Gastroesophageal sphincter (tissue), 4 donors: ENCODE results near the gene NINL. TPM values are rescaled to one million over a fixed set of nuclear protein-coding genes. Genes with fewer than 3 reads are reported as not detected.

Experiments used
- ATAC-seq: fragments of 150-250 bp; one replicate; pipeline ENCODE4 v1.9.1; 2016; ENCODE audit warnings: mild to moderate bottlenecking, moderate library complexity
- H3K27ac ChIP-seq, 4 donors: fragments of 200-600 bp; sonication (generic) in 3 of 4; 1 replicate in 3 of 4; 2 replicates in 1 of 4; pipeline ENCODE4 v1.5.1; 2016 to 2019
- H3K27me3 ChIP-seq: fragments of 200-600 bp; sonication (generic); one replicate; pipeline ENCODE4 v1.5.1; 2019
- H3K36me3 ChIP-seq, 2 donors: fragments of 200-600 bp; sonication (generic); one replicate each; pipeline ENCODE4 v1.5.1; 2019; ENCODE audit warnings: control low read depth in 1 of 2
- H3K4me1 ChIP-seq, 3 donors: fragments of 200-600 bp; sonication (generic); 1 replicate in 2 of 3; 2 replicates in 1 of 3; pipeline ENCODE4 v1.5.1; 2016 to 2019; ENCODE audit warnings: control low read depth in 2 of 3
- H3K4me3 ChIP-seq, 2 donors: fragments of 200-600 bp; sonication (generic); one replicate each; pipeline ENCODE4 v1.5.1; 2019; ENCODE audit warnings: mild to moderate bottlenecking in 1 of 2, moderate library complexity in 1 of 2
- H3K9me3 ChIP-seq, 3 donors: fragments of 200-600 bp; sonication (generic); one replicate each; pipeline ENCODE4 v1.5.1; 2017 to 2019; ENCODE audit warnings: control low read depth in 2 of 3
- EP300 ChIP-seq: sonication (generic); formaldehyde crosslinking; IDR thresholded peaks from one replicate; pipeline ENCODE4 v1.6.1; 2017; ENCODE audit warnings: antibody characterized with exemption, mild to moderate bottlenecking
- POLR2A ChIP-seq, 2 donors: fragments of 450-650 bp; IDR thresholded peaks; one replicate each; pipeline ENCODE4 v1.6.1; 2017; ENCODE audit warnings: antibody characterized with exemption in 2 of 2, mild to moderate bottlenecking in 2 of 2, moderate library complexity in 1 of 2
- POLR2AphosphoS5 ChIP-seq: sonication (generic); formaldehyde crosslinking; IDR thresholded peaks from one replicate; pipeline ENCODE4 v1.6.1; 2017; ENCODE audit warnings: antibody characterized with exemption
- WGBS, 2 donors: methylation state at CpG; one replicate each; pipeline ENCODE4 v1.1.5; 2018; ENCODE audit warnings: low coverage in 1 of 2; 5-methylcytosine and 5-hydroxymethylcytosine counted together
- total RNA-seq, 4 donors: library from RNA; depleted of rRNA; stranded (reverse); fragments of >200 nt; gene quantifications; one replicate each; pipeline ENCODE4 v1.1.0, GENCODE V29; 2016
- TF ChIP-seq, protein P1 (sequence below), 4 experiments: fragments of 200-600 bp in 2 of 4; fragments of 450-650 bp in 2 of 4; sonication (generic) in 1 of 4; IDR thresholded peaks; one replicate each; pipeline ENCODE4 v1.5.1; 2017 to 2019; ENCODE audit warnings: antibody characterized with exemption in 4 of 4, mild to moderate bottlenecking in 2 of 4, moderate library complexity in 2 of 4

The NINL gene
- total RNA-seq, 4 donors from 2014 or later = 4.2 to 7.5 (median 5.8) TPM

DNA sequence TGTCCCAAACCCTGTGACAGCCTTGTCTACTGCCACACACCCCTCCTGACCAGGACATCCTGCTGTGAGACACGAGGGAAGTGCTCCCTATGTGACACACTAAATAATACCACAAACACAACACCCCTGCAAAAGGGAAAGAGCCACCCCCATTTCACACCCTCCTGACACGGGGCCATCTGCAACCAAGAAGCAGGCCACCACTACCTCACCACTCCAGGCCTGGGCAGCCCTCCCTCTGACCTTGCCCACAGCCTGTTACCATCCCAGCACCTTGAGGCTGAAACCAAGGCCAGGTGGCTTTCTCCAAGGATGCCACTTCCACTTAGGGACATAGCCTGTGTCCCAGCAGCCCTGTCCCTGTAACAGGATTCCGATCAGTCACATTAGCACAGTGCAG is 68.2 kb downstream of the NINL start:
- TF ChIP-seq POLR2A (IDR thresholded peaks at IDR 0.05) (no peak), POLR2AphosphoS5 (no peak), EP300 (no peak)
- TF ChIP-seq, protein P1, sequence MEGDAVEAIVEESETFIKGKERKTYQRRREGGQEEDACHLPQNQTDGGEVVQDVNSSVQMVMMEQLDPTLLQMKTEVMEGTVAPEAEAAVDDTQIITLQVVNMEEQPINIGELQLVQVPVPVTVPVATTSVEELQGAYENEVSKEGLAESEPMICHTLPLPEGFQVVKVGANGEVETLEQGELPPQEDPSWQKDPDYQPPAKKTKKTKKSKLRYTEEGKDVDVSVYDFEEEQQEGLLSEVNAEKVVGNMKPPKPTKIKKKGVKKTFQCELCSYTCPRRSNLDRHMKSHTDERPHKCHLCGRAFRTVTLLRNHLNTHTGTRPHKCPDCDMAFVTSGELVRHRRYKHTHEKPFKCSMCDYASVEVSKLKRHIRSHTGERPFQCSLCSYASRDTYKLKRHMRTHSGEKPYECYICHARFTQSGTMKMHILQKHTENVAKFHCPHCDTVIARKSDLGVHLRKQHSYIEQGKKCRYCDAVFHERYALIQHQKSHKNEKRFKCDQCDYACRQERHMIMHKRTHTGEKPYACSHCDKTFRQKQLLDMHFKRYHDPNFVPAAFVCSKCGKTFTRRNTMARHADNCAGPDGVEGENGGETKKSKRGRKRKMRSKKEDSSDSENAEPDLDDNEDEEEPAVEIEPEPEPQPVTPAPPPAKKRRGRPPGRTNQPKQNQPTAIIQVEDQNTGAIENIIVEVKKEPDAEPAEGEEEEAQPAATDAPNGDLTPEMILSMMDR (IDR thresholded peaks at IDR 0.05) = no peak
- ATAC-seq = no peak
- Histone ChIP-seq H3K4me3 (no peak overlapping the region), H3K36me3 (peaks cover 0 to 57% of the 10 kb centered on the region in 2 donors), H3K9me3 (peaks cover 0 to 24% (median 0%) of the 10 kb centered on the region in 3 donors), H3K27ac (no peak overlapping the region), H3K27me3 (no peaks in the 10 kb centered on the region), H3K4me1 (no peaks in the 10 kb centered on the region)
- WGBS, 2 donors = 100% methylated on average over 1 of the region's 3 CpGs; no CpG with 5 or more reads in 1 of the 2 donors

DNA sequence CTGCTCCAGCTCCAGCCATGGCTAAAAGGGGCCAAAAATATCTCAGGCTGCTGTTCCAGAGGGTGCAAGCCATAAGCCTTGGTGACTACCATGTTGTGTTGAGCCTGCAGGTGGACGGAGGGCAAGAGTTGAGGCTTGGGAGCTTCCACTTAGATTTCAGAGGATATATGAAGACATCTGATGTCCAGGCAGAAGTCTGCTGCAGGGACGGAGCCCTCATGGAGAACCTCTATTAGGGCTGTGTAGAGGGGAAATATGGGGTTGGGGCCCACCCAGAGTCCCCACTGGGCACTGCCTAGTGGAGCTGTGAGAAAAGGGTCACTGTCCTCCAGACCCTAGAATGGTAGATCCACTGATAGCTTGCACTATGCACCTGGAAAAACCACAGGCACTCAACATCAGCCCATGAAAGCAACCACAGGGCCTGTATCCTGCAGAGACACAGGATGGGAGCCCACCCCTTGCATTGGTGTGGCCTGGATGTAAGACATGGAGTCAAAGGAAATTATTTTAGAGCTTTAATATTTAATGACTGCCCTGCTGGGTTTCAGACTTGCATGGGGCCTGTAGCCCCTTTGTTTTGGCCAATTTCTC is 70.5 kb downstream of the NINL start:
- Histone ChIP-seq H3K4me1 (no peaks in the 10 kb centered on the region), H3K27me3 (no peaks in the 10 kb centered on the region), H3K27ac (no peak overlapping the region), H3K4me3 (no peak overlapping the region), H3K9me3 (peaks cover 0 to 24% (median 0%) of the 10 kb centered on the region in 3 donors), H3K36me3 (peaks cover 0 to 78% of the 10 kb centered on the region in 2 donors)
- no peak for ATAC-seq
- TF ChIP-seq POLR2AphosphoS5 = no peak
- no peak for TF ChIP-seq EP300
- no peak for TF ChIP-seq POLR2A (IDR thresholded peaks at IDR 0.05)
- TF ChIP-seq, protein P1 (IDR thresholded peaks at IDR 0.05) = no peak
- 100% methylated on average over 1 of the region's 2 CpGs; no CpG with 5 or more reads in 1 of the 2 donors for WGBS, 2 donors

DNA sequence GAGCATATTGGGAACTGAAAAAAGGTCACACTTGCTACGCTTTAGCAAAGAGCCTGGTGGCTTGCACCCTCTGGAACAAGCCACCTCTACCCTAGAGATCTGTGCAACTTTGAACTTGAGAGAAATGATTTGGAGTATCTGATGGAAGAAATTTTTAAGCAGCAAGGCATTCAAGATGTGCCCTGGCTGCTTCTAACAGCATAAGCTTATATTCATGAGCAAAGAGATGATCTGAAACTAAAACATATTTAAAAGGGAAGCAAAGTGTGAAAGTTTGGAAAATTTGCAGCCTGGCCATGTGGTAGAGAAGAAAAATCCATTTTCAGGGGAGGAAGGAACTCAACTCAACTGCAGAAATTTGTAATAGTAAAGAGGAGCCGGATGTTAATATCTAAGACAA is 71.1 kb downstream of the NINL start:
- Histone ChIP-seq H3K27me3 (no peaks in the 10 kb centered on the region), H3K27ac (no peak overlapping the region), H3K9me3 (peaks cover 0 to 24% (median 0%) of the 10 kb centered on the region in 3 donors), H3K36me3 (peaks cover 0 to 84% of the 10 kb centered on the region in 2 donors), H3K4me1 (no peaks in the 10 kb centered on the region), H3K4me3 (no peak overlapping the region)
- ATAC-seq = no peak
- no peak for TF ChIP-seq POLR2A (IDR thresholded peaks at IDR 0.05)
- TF ChIP-seq, protein P1 (IDR thresholded peaks at IDR 0.05) = no peak
- no peak for TF ChIP-seq EP300
- TF ChIP-seq POLR2AphosphoS5 = no peak
- 100% methylated on average over 2 of the region's 2 CpGs for WGBS, 2 donors

DNA sequence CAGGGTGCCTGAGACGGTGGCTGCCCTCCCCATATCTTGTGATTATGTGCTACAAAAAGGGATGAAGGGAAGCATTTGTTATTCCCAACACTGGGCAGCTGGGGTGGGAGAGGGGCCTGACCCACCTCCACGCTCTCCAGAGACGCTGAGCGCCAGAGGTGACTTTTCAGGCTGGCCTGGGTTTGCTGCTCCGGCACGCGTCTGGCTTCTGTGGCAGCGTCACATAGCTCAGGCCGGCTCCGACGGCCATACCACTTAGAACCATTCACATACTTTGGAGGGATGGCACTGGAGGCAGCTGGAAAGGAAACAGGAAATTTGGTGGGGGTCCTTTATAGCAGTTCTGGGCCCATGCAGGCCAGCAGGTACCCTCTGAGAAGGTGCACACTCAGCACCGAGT is 72.6 kb downstream of the NINL start:
- H3K27me3 ChIP-seq = no peaks in the 10 kb centered on the region
- peaks cover 0 to 10% (median 0%) of the 10 kb centered on the region in 3 donors for H3K4me1 ChIP-seq
- H3K27ac ChIP-seq = no peak overlapping the region
- peaks cover 0 to 96% of the 10 kb centered on the region in 2 donors for H3K36me3 ChIP-seq
- no peak overlapping the region for H3K4me3 ChIP-seq
- H3K9me3 ChIP-seq = peaks cover 0 to 24% (median 0%) of the 10 kb centered on the region in 3 donors
- ATAC-seq = no peak
- WGBS, 2 donors = 80 to 83% methylated on average over 1 of the region's 12 CpGs
- no peak for TF ChIP-seq EP300
- TF ChIP-seq, protein P1 (IDR thresholded peaks at IDR 0.05) = no peak

DNA sequence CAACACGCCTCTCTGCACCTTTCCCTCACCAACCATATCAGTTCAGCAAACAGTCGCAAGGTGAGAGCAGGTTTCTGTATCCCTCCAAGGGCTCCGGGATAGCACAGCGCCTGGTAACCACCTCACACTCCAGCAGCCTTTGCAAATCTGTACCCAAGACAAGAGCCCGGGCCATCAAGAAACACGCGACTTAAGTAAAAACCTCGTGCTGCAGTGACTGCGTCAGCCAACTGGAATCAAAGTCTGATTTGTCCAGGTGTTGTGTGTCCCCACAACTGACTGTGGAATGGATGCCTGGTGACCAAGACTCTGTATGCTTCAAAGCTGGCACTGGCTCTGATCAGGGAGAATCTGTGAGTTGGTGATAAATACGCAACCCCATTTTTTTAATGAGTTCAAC is 74.1 kb downstream of the NINL start:
- 97 to 100% methylated on average over 1 to 6 of the region's 10 CpGs for WGBS, 2 donors

More for the DNA sequence above, 74.1 kb downstream of the NINL start:
- Histone ChIP-seq H3K9me3 (peaks cover 0 to 24% (median 0%) of the 10 kb centered on the region in 3 donors), H3K27ac (no peak overlapping the region), H3K36me3 (peaks cover 0 to 93% of the 10 kb centered on the region in 2 donors), H3K27me3 (no peaks in the 10 kb centered on the region), H3K4me1 (peaks cover 0 to 15% (median 0%) of the 10 kb centered on the region in 3 donors), H3K4me3 (no peak overlapping the region)
- no peak for TF ChIP-seq EP300
- ATAC-seq = no peak
